GM23248 (cell line): ENCODE data around the gene BRWD1. TPM values are rescaled to one million over a fixed set of nuclear protein-coding genes. Genes with fewer than 3 reads are reported as not detected.
"Not testable (repeated sequence)": the region's sequence is repeated elsewhere in the genome, so short reads cannot be mapped to it uniquely, and the experiment has no call there.

Experiments
- DNase-seq: peaks from one replicate; pipeline ENCODE4 v3.0.0-alpha.2; 2015
- H2AFZ ChIP-seq: fragments of 200-600 bp; sonication (generic); 2 replicates; pipeline ENCODE4 v1.6.1; 2016; ENCODE audit warnings: antibody characterized with exemption
- H3F3A ChIP-seq: fragments of 200-600 bp; sonication (generic); 2 replicates; pipeline ENCODE4 v1.6.1; 2016; ENCODE audit warnings: mild to moderate bottlenecking, antibody characterized with exemption, mixed run types; ENCODE audit not compliant: insufficient read depth
- H3K27ac ChIP-seq: fragments of 200-600 bp; sonication (generic); 2 replicates; pipeline ENCODE4 v1.5.1; 2016; ENCODE audit warnings: mild to moderate bottlenecking
- H3K27me3 ChIP-seq: fragments of 200-600 bp; sonication (generic); replicated peaks from 2 replicates; pipeline ENCODE4 v1.6.1; 2016; ENCODE audit warnings: mild to moderate bottlenecking; ENCODE audit not compliant: insufficient read depth
- H3K36me3 ChIP-seq: fragments of 200-600 bp; sonication (generic); 2 replicates; pipeline ENCODE4 v1.6.1; 2016; ENCODE audit warnings: low read depth, mild to moderate bottlenecking
- H3K4me1 ChIP-seq: fragments of 200-600 bp; sonication (generic); 2 replicates; pipeline ENCODE4 v1.6.1; 2016; ENCODE audit warnings: mild to moderate bottlenecking; ENCODE audit not compliant: insufficient read depth
- H3K4me2 ChIP-seq: fragments of 200-600 bp; sonication (generic); one replicate; pipeline ENCODE4 v1.6.1; 2016; ENCODE audit warnings: mild to moderate bottlenecking; ENCODE audit not compliant: unreplicated experiment
- H3K4me3 ChIP-seq: fragments of 200-600 bp; sonication (generic); 2 replicates; pipeline ENCODE4 v1.5.1; 2016; ENCODE audit warnings: mild to moderate bottlenecking
- H3K79me2 ChIP-seq: fragments of 200-600 bp; sonication (generic); 2 replicates; pipeline ENCODE4 v1.6.1; 2016; ENCODE audit warnings: mild to moderate bottlenecking; ENCODE audit not compliant: insufficient read depth
- H3K9ac ChIP-seq: fragments of 200-600 bp; sonication (generic); 2 replicates; pipeline ENCODE4 v1.6.1; 2016; ENCODE audit warnings: mild to moderate bottlenecking
- H3K9me2 ChIP-seq: fragments of 200-600 bp; sonication (generic); 2 replicates; pipeline ENCODE4 v1.6.1; 2016; ENCODE audit warnings: mixed run types, mild to moderate bottlenecking, moderate library complexity; ENCODE audit not compliant: insufficient read depth
- H3K9me3 ChIP-seq: fragments of 200-600 bp; sonication (generic); one replicate; pipeline ENCODE4 v1.6.1; 2017; ENCODE audit warnings: low read depth
- H4K20me1 ChIP-seq: fragments of 200-600 bp; sonication (generic); 2 replicates; pipeline ENCODE4 v1.6.0; 2016; ENCODE audit not compliant: insufficient read depth
- EZH2 ChIP-seq: fragments of 200-600 bp; sonication (generic); IDR thresholded peaks from 2 replicates; pipeline ENCODE4 v1.6.1; 2018; ENCODE audit warnings: antibody characterized with exemption, mild to moderate bottlenecking; ENCODE audit not compliant: insufficient read depth, poor library complexity, severe bottlenecking
- EZH2phosphoT487 ChIP-seq: fragments of 200-600 bp; sonication (generic); IDR thresholded peaks from 2 replicates; pipeline ENCODE4 v1.6.1; 2018; ENCODE audit warnings: antibody characterized with exemption, moderate library complexity, mild to moderate bottlenecking, low read depth; ENCODE audit not compliant: insufficient read depth
- WGBS, 2 experiments: methylation state at CpG; one replicate each; pipeline ENCODE4 v1.1.6; 2015 to 2017; ENCODE audit warnings: low lambda C conversion rate in 2 of 2, low coverage in 1 of 2; ENCODE audit errors: missing lambda C conversion rate in 2 of 2; 5-methylcytosine and 5-hydroxymethylcytosine counted together
- in situ Hi-C: fragments of 300-500 bp; cut with MboI; formaldehyde crosslinking; loops from 2 replicates; pipeline ENCODE4 v1.15.0; 2020
- polyA plus RNA-seq: library from polyadenylated mRNA; unstranded; fragments of >200 nt; fragmentation: Nextera tagmentation; extraction: Ambion mirVana; gene quantifications from 2 replicates; pipeline ENCODE4 v1.2.1, GENCODE V29; 2016
- total RNA-seq: library from RNA; depleted of rRNA; stranded (reverse); fragments of >200 nt; shearing (Covaris generic); gene quantifications from 2 replicates; pipeline ENCODE4 v1.2.3, GENCODE V29; 2014

BRWD1 gene
- total and polyA plus RNA-seq, 2 experiments from 2014 or later: 23.6 to 27.2 TPM

DNA sequence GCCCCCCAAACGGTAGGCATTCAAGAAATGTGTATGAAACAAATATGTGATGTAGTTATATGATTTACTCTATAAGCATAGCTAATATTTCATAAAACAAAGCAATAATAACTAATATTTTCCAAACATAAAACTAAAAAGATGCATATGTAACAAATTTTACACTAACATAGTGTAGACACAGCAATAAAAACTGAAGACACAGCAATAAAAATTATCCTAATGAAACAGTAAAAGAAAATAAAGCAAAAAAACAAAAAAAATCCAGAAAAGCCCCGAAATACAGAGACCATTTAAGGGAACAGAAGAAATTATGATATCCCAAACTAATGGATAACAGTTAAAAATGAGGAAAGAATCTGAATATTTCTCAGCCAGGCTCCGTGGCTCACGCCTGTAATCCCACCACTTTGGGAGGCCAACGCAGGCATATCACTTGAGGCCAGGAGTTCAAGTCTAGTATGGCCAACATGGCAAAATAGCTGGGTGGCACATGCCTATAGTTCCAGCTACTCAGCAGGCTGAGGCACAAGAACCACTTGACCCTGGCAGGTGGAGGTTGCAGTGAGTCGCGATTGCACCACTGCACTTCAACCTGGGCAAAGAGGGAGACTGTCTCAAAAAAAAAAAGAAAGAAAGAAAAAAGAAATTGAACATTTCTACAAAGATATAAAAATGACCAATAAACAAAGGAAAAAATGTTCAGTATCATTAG is 92.0 kb downstream of the BRWD1 start:
- H3K27ac ChIP-seq: no peak overlapping the region
- 92 to 93% methylated on average over 7 of the region's 7 CpGs for WGBS, 2 experiments
- TF ChIP-seq EZH2: no peak
- no peak for TF ChIP-seq EZH2phosphoT487

GRCh38 chr21:39220875-39221274 is 92.6 kb downstream of the BRWD1 start:
- 97 to 100% methylated on average over 2 of the region's 2 CpGs for WGBS, 2 experiments
- H4K20me1 ChIP-seq, H3K9me2 ChIP-seq, H3K9ac ChIP-seq, H3K4me1 ChIP-seq, H3K79me2 ChIP-seq, in situ Hi-C loops, H3F3A ChIP-seq, H3K4me2 ChIP-seq, H3K4me3 ChIP-seq, H3K27ac ChIP-seq, H2AFZ ChIP-seq, H3K9me3 ChIP-seq, DNase-seq, H3K27me3 ChIP-seq: not testable (repeated sequence)
- peaks cover 53% of the 10 kb centered on the region for H3K36me3 ChIP-seq

More for the DNA sequence above, 92.0 kb downstream of the BRWD1 start:
- DNase-seq: no peak
- peaks cover 3% of the 10 kb centered on the region; the same call in 1 of the 2 replicates for H3F3A ChIP-seq
- H4K20me1 ChIP-seq: no peaks in the 10 kb centered on the region
- H3K4me2 ChIP-seq: no peak overlapping the region
- H3K4me1 ChIP-seq: no peaks in the 10 kb centered on the region
- in situ Hi-C loops: no loop called here
- no peaks in the 10 kb centered on the region for H3K9me3 ChIP-seq
- peaks cover 47% of the 10 kb centered on the region for H3K36me3 ChIP-seq
- no peaks in the 10 kb centered on the region; the same call in 1 of the 2 replicates for H3K79me2 ChIP-seq
- no peak overlapping the region for H3K4me3 ChIP-seq
- no peaks in the 10 kb centered on the region for H3K27me3 ChIP-seq
- no peak overlapping the region for H2AFZ ChIP-seq
- H3K9me2 ChIP-seq: no peaks in the 10 kb centered on the region
- no peak overlapping the region for H3K9ac ChIP-seq

DNA sequence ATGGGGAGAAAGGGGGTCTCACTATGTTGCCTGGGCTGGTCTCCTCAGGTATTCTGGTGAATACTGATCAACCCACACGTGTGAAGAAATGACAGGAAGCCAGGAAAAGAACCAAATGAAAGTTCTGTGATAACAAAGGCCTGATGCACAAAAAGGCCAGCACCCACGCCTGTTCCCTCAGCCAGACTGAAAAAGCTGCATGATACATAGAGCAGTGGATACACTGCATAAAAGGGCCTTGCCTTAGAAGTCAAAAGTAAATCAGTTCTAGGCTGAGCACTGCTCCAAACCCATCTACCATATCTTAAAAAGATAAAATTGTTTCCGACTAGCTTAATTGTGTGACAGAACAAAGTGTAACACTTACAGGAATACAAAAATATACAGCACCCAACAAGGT is 93.3 kb downstream of the BRWD1 start:
- H3K9me2 ChIP-seq: no peaks in the 10 kb centered on the region
- no peak overlapping the region for H2AFZ ChIP-seq
- 83 to 84% methylated on average over 3 of the region's 3 CpGs for WGBS, 2 experiments
- H3K4me3 ChIP-seq: no peak overlapping the region
- TF ChIP-seq EZH2 (no peak), EZH2phosphoT487 (no peak)
- no peaks in the 10 kb centered on the region for H3K27me3 ChIP-seq
- no peak overlapping the region for H3K9ac ChIP-seq
- H3K9me3 ChIP-seq: no peaks in the 10 kb centered on the region
- peaks cover 58% of the 10 kb centered on the region for H3K36me3 ChIP-seq
- no peaks in the 10 kb centered on the region for H4K20me1 ChIP-seq
- no peaks in the 10 kb centered on the region for H3K4me1 ChIP-seq
- H3F3A ChIP-seq: no peaks in the 10 kb centered on the region
- no peak overlapping the region for H3K4me2 ChIP-seq
- no peak overlapping the region for H3K27ac ChIP-seq
- no peaks in the 10 kb centered on the region; the same call in 1 of the 2 replicates for H3K79me2 ChIP-seq
- DNase-seq: no peak
- in situ Hi-C loops: no loop called here

DNA sequence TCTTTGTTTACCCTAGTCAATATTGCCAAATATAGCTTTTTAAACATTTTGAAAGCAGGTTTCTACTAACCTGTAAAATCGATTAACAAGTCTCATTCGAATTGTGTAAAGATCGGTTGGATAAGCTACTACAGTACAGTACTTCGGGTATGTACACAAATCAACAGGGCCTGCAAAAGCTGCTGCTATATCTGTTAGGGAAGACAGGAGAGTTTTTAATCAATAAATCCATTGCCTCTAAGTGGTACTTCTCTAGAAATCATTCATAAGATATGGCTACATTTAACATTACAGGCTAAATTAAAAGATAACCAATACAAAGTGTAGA is 95.4 kb downstream of the BRWD1 start:
- H3K27ac ChIP-seq: no peak overlapping the region
- WGBS, 2 experiments: 88 to 89% methylated on average over 4 of the region's 4 CpGs
- TF ChIP-seq EZH2phosphoT487: no peak
- TF ChIP-seq EZH2: no peak
- in situ Hi-C loops: no loop called here
- no peak for DNase-seq
- H3K9ac ChIP-seq: no peak overlapping the region
- peaks cover 61% of the 10 kb centered on the region for H3K36me3 ChIP-seq
- no peak overlapping the region for H3K4me3 ChIP-seq
- H3K4me1 ChIP-seq: no peaks in the 10 kb centered on the region
- no peak overlapping the region for H2AFZ ChIP-seq
- H3F3A ChIP-seq: no peaks in the 10 kb centered on the region
- no peaks in the 10 kb centered on the region; the same call in 1 of the 2 replicates for H3K79me2 ChIP-seq
- no peaks in the 10 kb centered on the region for H3K9me2 ChIP-seq
- no peaks in the 10 kb centered on the region for H3K27me3 ChIP-seq
- H3K9me3 ChIP-seq: no peaks in the 10 kb centered on the region
- no peaks in the 10 kb centered on the region for H4K20me1 ChIP-seq
- no peak overlapping the region for H3K4me2 ChIP-seq
